ENCODE data around the gene CAMSAP1.

The CAMSAP1 gene

DNA sequence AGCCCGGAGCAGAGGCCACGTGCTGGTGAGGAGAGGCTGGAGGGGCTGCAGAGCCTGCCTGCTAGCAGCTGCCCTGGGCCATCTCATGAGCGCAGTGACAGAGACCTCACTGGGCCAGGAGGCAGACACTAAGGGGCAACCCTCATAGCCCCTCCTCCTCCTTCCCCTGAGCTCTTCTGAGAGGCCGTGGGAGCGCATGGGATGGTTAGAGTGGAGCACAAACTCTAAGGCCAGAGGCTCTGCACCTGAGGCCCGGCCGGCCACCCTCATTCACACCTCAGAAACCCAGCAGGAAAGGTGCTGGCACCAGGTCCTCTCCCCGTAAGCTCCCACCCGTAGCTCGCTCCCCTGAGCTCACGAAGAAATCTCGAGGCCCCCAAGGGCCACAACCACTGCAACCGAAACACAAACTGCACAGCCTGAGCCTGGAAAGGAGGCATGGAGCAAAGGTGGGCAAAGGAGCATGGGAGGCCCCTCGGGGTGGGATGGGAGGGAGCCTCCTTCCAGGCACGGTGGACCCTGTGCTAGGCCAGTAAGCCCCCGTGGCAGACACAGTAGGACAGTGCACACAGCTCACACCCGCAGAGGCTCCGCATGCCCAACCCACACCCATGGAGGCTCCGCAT is 17.7 kb downstream of the CAMSAP1 start:
- Histone ChIP-seq H3K27me3 (replicated peaks in 2 of 5; ENCODE audit: control insufficient read depth in 4 of 5, insufficient read depth in 5 of 5, low read length in 4 of 5) (no peaks in the 10 kb centered on the region), H3K27ac (ENCODE audit: insufficient read depth in 1 of 2, low read depth in 1 of 2, low read length in 2 of 2, poor library complexity in 1 of 2, severe bottlenecking in 2 of 2) (no peak overlapping the region), H3K9me3 (ENCODE audit: control extremely low read depth in 1 of 5, control insufficient read depth in 4 of 5, insufficient read depth in 2 of 5, low read depth in 1 of 5, low read length in 4 of 5) (no peaks in the 10 kb centered on the region), H3K36me3 (ENCODE audit: control insufficient read depth in 4 of 4, insufficient read depth in 4 of 4, low read length in 3 of 4) (no peaks in the 10 kb centered on the region), H3K4me1 (ENCODE audit: control extremely low read depth in 1 of 4, control insufficient read depth in 4 of 4, insufficient read depth in 4 of 4, low read length in 3 of 4) (peaks cover 0 to 50% (median 39%) of the 10 kb centered on the region in 4 experiments), H3K4me3 (ENCODE audit: control insufficient read depth in 1 of 7, extremely low read depth in 1 of 7, insufficient read depth in 4 of 7, low read depth in 2 of 7, low read length in 6 of 7) (no peak overlapping the region)
- no peak for DNase-seq
- WGBS (ENCODE audit: insufficient coverage): 91% methylated on average over 8 of the region's 19 CpGs
- ChIA-PET CTCF (interaction anchor here (0.6 to 1.9 kb wide), 2 partner anchors 23 to 56 kb away, joined by 3 read pairs; no protein-coding TSS in a partner anchor), POLR2A (no interaction called here)

- POLR2A ChIA-PET: no interaction called here
- no peak for DNase-seq
- no peak overlapping the region for H3K4me3 ChIP-seq (ENCODE audit: control insufficient read depth in 1 of 7, extremely low read depth in 1 of 7, insufficient read depth in 4 of 7, low read depth in 2 of 7, low read length in 6 of 7)
- no peaks in the 10 kb centered on the region for H3K36me3 ChIP-seq (ENCODE audit: control insufficient read depth in 4 of 4, insufficient read depth in 4 of 4, low read length in 3 of 4)
- CTCF ChIA-PET: interaction anchor here (1.0 to 1.9 kb wide), 3 partner anchors 20 to 78 kb away, joined by 3 read pairs; no protein-coding TSS in a partner anchor
- H3K27ac ChIP-seq (ENCODE audit: insufficient read depth in 1 of 2, low read depth in 1 of 2, low read length in 2 of 2, poor library complexity in 1 of 2, severe bottlenecking in 2 of 2): no peak overlapping the region
- H3K4me1 ChIP-seq (ENCODE audit: control extremely low read depth in 1 of 4, control insufficient read depth in 4 of 4, insufficient read depth in 4 of 4, low read length in 3 of 4): peaks cover 0 to 52% (median 39%) of the 10 kb centered on the region in 4 experiments
- 97% methylated on average over 9 of the region's 13 CpGs for WGBS (ENCODE audit: insufficient coverage)
- no peaks in the 10 kb centered on the region for H3K27me3 ChIP-seq (replicated peaks in 2 of 5; ENCODE audit: control insufficient read depth in 4 of 5, insufficient read depth in 5 of 5, low read length in 4 of 5)
- no peaks in the 10 kb centered on the region for H3K9me3 ChIP-seq (ENCODE audit: control extremely low read depth in 1 of 5, control insufficient read depth in 4 of 5, insufficient read depth in 2 of 5, low read depth in 1 of 5, low read length in 4 of 5)
These were observed 18.5 kb downstream of the CAMSAP1 start for GRCh38 chr9:135888766-135889394.

DNA sequence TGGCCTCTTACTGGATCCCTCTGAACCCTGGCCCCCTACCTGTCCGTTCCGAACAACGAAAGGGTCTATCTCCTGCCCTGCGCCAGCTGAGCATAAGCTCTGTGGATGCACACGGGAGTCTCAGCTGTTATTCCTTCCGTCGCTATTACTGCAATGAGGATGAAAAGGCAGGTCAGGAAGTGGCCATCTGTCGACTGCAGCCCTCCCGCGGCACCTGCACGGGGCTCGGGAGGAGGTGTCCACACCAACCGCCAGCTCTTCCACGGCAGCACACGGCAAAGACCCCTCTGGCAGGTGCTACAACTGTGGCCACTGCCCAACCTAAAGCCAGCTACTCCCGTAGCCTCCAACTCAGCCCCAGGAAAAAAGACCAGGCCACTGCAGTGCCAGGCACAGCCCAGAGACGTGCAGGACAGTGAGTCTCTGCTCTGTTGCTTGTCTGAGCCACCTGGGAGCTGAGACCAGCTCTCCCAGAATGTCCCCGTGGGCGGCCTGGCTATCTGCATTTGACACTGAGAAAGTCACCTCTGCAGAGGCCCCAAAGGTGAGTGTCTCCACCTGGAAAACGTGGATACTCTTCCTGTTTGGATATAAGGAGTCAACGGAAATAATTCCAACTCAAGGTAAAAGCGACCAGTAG is 19.1 kb downstream of the CAMSAP1 start:
- H3K27me3 ChIP-seq (replicated peaks in 2 of 5; ENCODE audit: control insufficient read depth in 4 of 5, insufficient read depth in 5 of 5, low read length in 4 of 5): no peaks in the 10 kb centered on the region
- H3K27ac ChIP-seq (ENCODE audit: insufficient read depth in 1 of 2, low read depth in 1 of 2, low read length in 2 of 2, poor library complexity in 1 of 2, severe bottlenecking in 2 of 2): peak overlapping the region in 1 of 2 experiments; percentile 50
- 91% methylated on average over 22 of the region's 22 CpGs for WGBS (ENCODE audit: insufficient coverage)
- DNase-seq: no peak
- H3K9me3 ChIP-seq (ENCODE audit: control extremely low read depth in 1 of 5, control insufficient read depth in 4 of 5, insufficient read depth in 2 of 5, low read depth in 1 of 5, low read length in 4 of 5): no peaks in the 10 kb centered on the region
- ChIA-PET POLR2A (interaction anchor here (0.6 kb wide), 1 partner anchor 258 kb away, joined by 3 read pairs; no protein-coding TSS in a partner anchor), CTCF (interaction anchor here (1.0 to 1.9 kb wide), 3 partner anchors 19 to 78 kb away, joined by 3 read pairs; no protein-coding TSS in a partner anchor)
- no peaks in the 10 kb centered on the region for H3K36me3 ChIP-seq (ENCODE audit: control insufficient read depth in 4 of 4, insufficient read depth in 4 of 4, low read length in 3 of 4)
- peaks cover 0 to 52% (median 39%) of the 10 kb centered on the region in 4 experiments for H3K4me1 ChIP-seq (ENCODE audit: control extremely low read depth in 1 of 4, control insufficient read depth in 4 of 4, insufficient read depth in 4 of 4, low read length in 3 of 4)
- H3K4me3 ChIP-seq (ENCODE audit: control insufficient read depth in 1 of 7, extremely low read depth in 1 of 7, insufficient read depth in 4 of 7, low read depth in 2 of 7, low read length in 6 of 7): peak overlapping the region in 3 of 7 experiments; percentile 44 to 66 (median 49)

DNA sequence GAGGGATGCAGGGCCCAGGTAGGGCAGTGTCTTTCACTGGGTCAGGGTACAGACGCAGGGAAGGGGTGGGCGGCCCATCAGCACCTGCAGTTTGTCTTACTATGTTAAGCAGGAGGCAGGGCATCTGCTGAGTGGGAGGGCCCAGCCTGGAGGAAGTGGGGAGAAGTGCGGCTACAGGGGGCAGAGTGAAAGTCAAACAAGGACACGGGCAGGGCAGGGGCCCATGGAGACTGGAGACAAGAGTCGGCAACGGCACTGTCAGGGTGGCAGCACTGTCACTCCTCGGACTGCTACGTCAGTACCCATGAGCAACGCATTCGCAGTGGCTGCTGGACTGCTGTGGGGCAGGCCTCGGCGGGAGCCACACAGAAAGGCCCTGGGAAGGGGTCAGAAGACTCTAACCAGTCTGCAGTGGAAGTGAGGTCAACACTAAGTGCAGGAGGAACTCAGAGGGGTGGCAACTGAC is 19.7 kb downstream of the CAMSAP1 start:
- peaks cover 0 to 52% (median 39%) of the 10 kb centered on the region in 4 experiments for H3K4me1 ChIP-seq (ENCODE audit: control extremely low read depth in 1 of 4, control insufficient read depth in 4 of 4, insufficient read depth in 4 of 4, low read length in 3 of 4)

DNA sequence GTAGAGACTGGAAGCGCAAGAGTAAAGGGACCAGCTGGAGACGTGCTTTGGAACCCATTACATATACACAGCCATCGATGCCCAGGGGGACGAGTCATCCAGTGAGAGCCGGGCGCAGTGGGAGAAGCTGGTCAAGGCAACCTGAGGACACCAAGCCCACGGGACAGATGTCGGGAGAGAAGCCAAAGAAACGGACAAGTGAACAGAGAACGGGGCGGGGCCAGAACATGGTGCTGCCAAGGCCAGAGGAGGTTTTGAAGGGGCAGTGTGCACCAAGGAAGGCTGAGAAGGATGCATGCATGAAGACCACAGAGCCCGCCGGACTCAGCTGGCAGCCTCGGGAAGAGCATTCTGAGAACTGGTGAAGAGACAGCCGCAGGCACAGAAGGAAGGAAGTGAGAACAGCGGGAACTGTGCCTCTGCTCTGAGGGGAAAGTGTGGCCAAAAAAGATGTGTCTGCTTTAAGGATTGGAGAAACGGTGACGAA is 20.3 kb downstream of the CAMSAP1 start:
- peak in 2 of 3 donors; percentile 56 to 67 for DNase-seq
- H3K9me3 ChIP-seq (ENCODE audit: control extremely low read depth in 1 of 5, control insufficient read depth in 4 of 5, insufficient read depth in 2 of 5, low read depth in 1 of 5, low read length in 4 of 5): no peaks in the 10 kb centered on the region
- POLR2A ChIA-PET: no interaction called here
- no peaks in the 10 kb centered on the region for H3K27me3 ChIP-seq (replicated peaks in 2 of 5; ENCODE audit: control insufficient read depth in 4 of 5, insufficient read depth in 5 of 5, low read length in 4 of 5)
- WGBS (ENCODE audit: insufficient coverage): 34% methylated on average over 15 of the region's 18 CpGs
- peaks cover 0 to 52% (median 39%) of the 10 kb centered on the region in 4 experiments for H3K4me1 ChIP-seq (ENCODE audit: control extremely low read depth in 1 of 4, control insufficient read depth in 4 of 4, insufficient read depth in 4 of 4, low read length in 3 of 4)
- CTCF ChIA-PET: interaction anchor here (0.9 to 1.1 kb wide), 2 partner anchors 23 to 236 kb away, joined by 3 to 7 read pairs; no protein-coding TSS in a partner anchor
- H3K4me3 ChIP-seq (ENCODE audit: control insufficient read depth in 1 of 7, extremely low read depth in 1 of 7, insufficient read depth in 4 of 7, low read depth in 2 of 7, low read length in 6 of 7): peak overlapping the region in 6 of 7 experiments; percentile 19 to 66 (median 44)
- peak overlapping the region in 1 of 2 experiments; percentile 50 for H3K27ac ChIP-seq (ENCODE audit: insufficient read depth in 1 of 2, low read depth in 1 of 2, low read length in 2 of 2, poor library complexity in 1 of 2, severe bottlenecking in 2 of 2)
- peaks cover 0 to 2% (median under 1%) of the 10 kb centered on the region in 4 experiments for H3K36me3 ChIP-seq (ENCODE audit: control insufficient read depth in 4 of 4, insufficient read depth in 4 of 4, low read length in 3 of 4)

More for the DNA sequence above, 19.7 kb downstream of the CAMSAP1 start:
- Histone ChIP-seq H3K27ac (ENCODE audit: insufficient read depth in 1 of 2, low read depth in 1 of 2, low read length in 2 of 2, poor library complexity in 1 of 2, severe bottlenecking in 2 of 2) (peak overlapping the region in 1 of 2 experiments; percentile 50), H3K4me3 (ENCODE audit: control insufficient read depth in 1 of 7, extremely low read depth in 1 of 7, insufficient read depth in 4 of 7, low read depth in 2 of 7, low read length in 6 of 7) (peak overlapping the region in 6 of 7 experiments; percentile 19 to 66 (median 44)), H3K36me3 (ENCODE audit: control insufficient read depth in 4 of 4, insufficient read depth in 4 of 4, low read length in 3 of 4) (peaks cover 0 to under 1% (median 0%) of the 10 kb centered on the region in 4 experiments), H3K27me3 (replicated peaks in 2 of 5; ENCODE audit: control insufficient read depth in 4 of 5, insufficient read depth in 5 of 5, low read length in 4 of 5) (no peaks in the 10 kb centered on the region), H3K9me3 (ENCODE audit: control extremely low read depth in 1 of 5, control insufficient read depth in 4 of 5, insufficient read depth in 2 of 5, low read depth in 1 of 5, low read length in 4 of 5) (no peaks in the 10 kb centered on the region)
- ChIA-PET POLR2A (no interaction called here), CTCF (interaction anchor here (1.2 kb wide), 1 partner anchor 79 kb away, joined by 3 read pairs; no protein-coding TSS in a partner anchor)
- DNase-seq: peak; percentile 68 to 92 (median 87)
- WGBS (ENCODE audit: insufficient coverage): 32% methylated on average over 12 of the region's 12 CpGs

GRCh38 chr9:135886147-135886981 is 21.0 kb downstream of the CAMSAP1 start:
- CTCF ChIA-PET: interaction anchor here (0.9 to 1.1 kb wide), 2 partner anchors 23 to 236 kb away, joined by 3 to 7 read pairs; no protein-coding TSS in a partner anchor
- 92% methylated on average over 17 of the region's 21 CpGs for WGBS (ENCODE audit: insufficient coverage)

More at GRCh38 chr9:135886147-135886981, 21.0 kb downstream of the CAMSAP1 start:
- Histone ChIP-seq H3K9me3 (ENCODE audit: control extremely low read depth in 1 of 5, control insufficient read depth in 4 of 5, insufficient read depth in 2 of 5, low read depth in 1 of 5, low read length in 4 of 5) (no peaks in the 10 kb centered on the region), H3K36me3 (ENCODE audit: control insufficient read depth in 4 of 4, insufficient read depth in 4 of 4, low read length in 3 of 4) (peaks cover 0 to 8% (median 7%) of the 10 kb centered on the region in 4 experiments), H3K27ac (ENCODE audit: insufficient read depth in 1 of 2, low read depth in 1 of 2, low read length in 2 of 2, poor library complexity in 1 of 2, severe bottlenecking in 2 of 2) (no peak overlapping the region), H3K4me1 (ENCODE audit: control extremely low read depth in 1 of 4, control insufficient read depth in 4 of 4, insufficient read depth in 4 of 4, low read length in 3 of 4) (peaks cover 0 to 52% (median 39%) of the 10 kb centered on the region in 4 experiments), H3K4me3 (ENCODE audit: control insufficient read depth in 1 of 7, extremely low read depth in 1 of 7, insufficient read depth in 4 of 7, low read depth in 2 of 7, low read length in 6 of 7) (no peak overlapping the region), H3K27me3 (replicated peaks in 2 of 5; ENCODE audit: control insufficient read depth in 4 of 5, insufficient read depth in 5 of 5, low read length in 4 of 5) (no peaks in the 10 kb centered on the region)
- POLR2A ChIA-PET: no interaction called here
- DNase-seq: no peak

Data from common myeloid progenitor, CD34-positive (primary cell).